ENCODE results near the gene TAF4. TPM values are rescaled to one million over a fixed set of nuclear protein-coding genes. Genes with fewer than 3 reads are reported as not detected.
A peak's percentile ranks its signal among the peaks of the same experiment; 100 is the strongest.

Gene TAF4
- total RNA-seq, 1 experiment from 2014 or later, result 19.5 TPM

DNA sequence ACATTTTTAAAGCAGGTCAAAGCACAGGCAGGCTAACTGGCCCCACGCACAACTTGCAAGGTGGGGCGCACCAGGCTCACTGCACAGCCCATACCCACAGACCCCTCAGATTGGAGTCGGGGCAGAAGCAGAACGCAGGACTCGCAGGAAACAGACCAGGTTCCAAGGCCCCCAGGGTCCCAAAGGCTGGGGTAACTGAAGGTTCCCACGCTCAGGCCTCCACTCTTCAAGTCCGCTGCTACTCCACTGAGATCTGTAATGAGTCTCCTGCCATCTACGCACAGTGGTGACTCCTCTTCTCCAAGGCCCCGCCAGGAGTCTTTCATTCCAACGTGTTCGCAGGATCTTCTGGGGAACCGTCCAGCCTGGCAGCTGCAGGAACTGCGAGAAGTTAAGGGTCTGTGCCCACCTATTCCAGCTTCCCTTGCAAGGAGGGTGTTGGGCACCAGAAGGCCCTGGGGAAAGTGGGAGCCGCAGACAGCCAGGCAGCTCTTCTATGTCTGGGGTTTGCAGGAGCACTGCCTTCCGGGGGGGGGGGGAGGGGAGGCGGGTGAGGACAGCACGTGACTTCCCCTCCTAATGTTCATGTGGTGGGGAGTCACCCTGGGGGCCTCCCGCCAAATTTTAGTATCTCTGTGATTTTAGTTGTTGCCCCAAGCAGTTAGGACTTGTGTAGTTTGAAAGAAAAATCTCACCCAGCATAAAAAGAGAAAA, 2.0 kb upstream of the TAF4 start:
- Histone ChIP-seq H3K9me3 (ENCODE audit: low read length) (no peaks in the 10 kb centered on the region), H3K79me2 (ENCODE audit: low read length) (peaks cover 17% of the 10 kb centered on the region), H2AFZ (ENCODE audit: low read length) (no peak overlapping the region), H3K27me3 (ENCODE audit: low read length) (0 out of 2 replicates have a peak, but pooled peaks cover 3% of the 10 kb centered on the region), H3K4me2 (ENCODE audit: low read depth, low read length, poor library complexity, severe bottlenecking) (no peak overlapping the region), H3K4me1 (ENCODE audit: low read length) (peaks cover 31% of the 10 kb centered on the region), H3K9ac (ENCODE audit: low read length) (no peak overlapping the region), H3K27ac (ENCODE audit: low read length) (no peak overlapping the region), H3K9me2 (replicated peaks; ENCODE audit: insufficient read depth, low read length) (no peaks in the 10 kb centered on the region), H3K36me3 (ENCODE audit: insufficient read depth, low read length) (no peaks in the 10 kb centered on the region), H4K20me1 (ENCODE audit: insufficient read depth, low read depth, low read length) (peaks cover 15% of the 10 kb centered on the region; the same call in 1 of the 2 replicates), H3K4me3 (ENCODE audit: low read length) (no peak overlapping the region)
- no peak for DNase-seq

DNA sequence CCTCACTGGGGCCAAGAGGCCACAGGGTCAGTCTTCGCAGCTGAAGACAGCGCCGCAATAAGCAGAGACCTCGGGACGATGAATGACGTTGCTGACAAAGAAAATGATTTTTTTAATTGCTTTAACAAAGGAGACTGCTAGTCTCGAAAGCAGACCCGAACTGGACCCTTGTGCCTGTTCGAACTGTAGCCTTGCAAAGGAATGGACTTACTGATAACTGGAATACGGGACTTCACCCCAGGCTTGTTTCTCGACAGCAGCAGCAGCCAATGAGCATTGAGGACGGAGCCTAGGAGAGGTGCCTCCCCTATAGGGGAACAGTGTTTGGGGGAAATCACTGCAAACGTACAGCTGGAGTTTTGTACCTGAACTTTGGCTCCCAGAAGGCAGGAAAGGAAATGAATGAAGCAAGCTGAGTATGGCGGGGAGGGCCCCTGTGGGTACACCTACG, 1.3 kb upstream of the TAF4 start:
- H3K9me2 ChIP-seq (replicated peaks; ENCODE audit: insufficient read depth, low read length), result no peaks in the 10 kb centered on the region
- H3K27ac ChIP-seq (ENCODE audit: low read length), result no peak overlapping the region
- H3K9ac ChIP-seq (ENCODE audit: low read length), result peak overlapping the region; percentile 76
- H3K4me2 ChIP-seq (ENCODE audit: low read depth, low read length, poor library complexity, severe bottlenecking), result peak overlapping the region; percentile 99
- H3K36me3 ChIP-seq (ENCODE audit: insufficient read depth, low read length), result no peaks in the 10 kb centered on the region
- peaks cover 38% of the 10 kb centered on the region for H3K4me1 ChIP-seq (ENCODE audit: low read length)
- peak overlapping the region; percentile 77 for H3K4me3 ChIP-seq (ENCODE audit: low read length)
- no peak for DNase-seq
- no peak overlapping the region for H2AFZ ChIP-seq (ENCODE audit: low read length)
- 0 out of 2 replicates have a peak, but pooled peaks cover 3% of the 10 kb centered on the region for H3K27me3 ChIP-seq (ENCODE audit: low read length)
- peaks cover 20% of the 10 kb centered on the region; the same call in 1 of the 2 replicates for H4K20me1 ChIP-seq (ENCODE audit: insufficient read depth, low read depth, low read length)
- H3K9me3 ChIP-seq (ENCODE audit: low read length), result no peaks in the 10 kb centered on the region
- peaks cover 24% of the 10 kb centered on the region for H3K79me2 ChIP-seq (ENCODE audit: low read length)

DNA sequence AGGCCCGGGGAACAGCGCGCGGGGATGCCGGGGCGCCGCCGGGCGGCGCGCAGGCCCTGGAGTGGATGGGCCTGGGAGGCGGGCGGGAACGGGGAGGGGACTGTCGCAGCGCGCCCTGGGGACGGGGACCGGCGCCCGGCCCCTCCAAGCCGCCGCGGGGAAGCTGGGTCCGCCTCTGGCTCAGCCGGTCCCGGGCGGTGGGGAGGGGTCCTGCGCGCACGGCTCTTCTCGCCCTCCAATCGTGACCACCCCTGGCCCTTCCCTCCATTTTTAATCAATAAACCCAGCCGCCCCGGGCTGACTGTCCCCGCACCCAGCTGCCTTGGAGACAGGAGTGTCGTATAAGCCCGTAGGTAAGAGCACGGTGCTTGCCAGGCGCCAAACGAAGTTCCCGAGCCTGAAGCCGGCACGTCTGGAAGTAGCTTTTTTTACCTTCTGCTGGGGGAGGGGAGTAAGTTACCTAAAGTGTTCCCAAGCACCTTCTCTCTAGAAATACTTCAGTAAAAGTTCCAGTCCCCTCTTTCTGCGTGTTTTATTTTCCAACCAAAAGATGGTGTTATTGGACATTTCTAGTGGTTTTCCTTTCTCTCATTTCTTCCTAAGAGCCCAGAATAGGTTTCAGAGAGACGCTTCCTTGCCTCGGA, 780 bp upstream of the TAF4 start:
- H3K9ac ChIP-seq (ENCODE audit: low read length), result peak overlapping the region; percentile 76
- no peak overlapping the region for H3K27ac ChIP-seq (ENCODE audit: low read length)
- H3K4me1 ChIP-seq (ENCODE audit: low read length), result peaks cover 40% of the 10 kb centered on the region
- H3K9me3 ChIP-seq (ENCODE audit: low read length), result no peaks in the 10 kb centered on the region
- DNase-seq, result peak; percentile 72
- H2AFZ ChIP-seq (ENCODE audit: low read length), result peak overlapping the region; percentile 69
- peak overlapping the region; percentile 99 for H3K4me2 ChIP-seq (ENCODE audit: low read depth, low read length, poor library complexity, severe bottlenecking)
- peaks cover 29% of the 10 kb centered on the region for H3K79me2 ChIP-seq (ENCODE audit: low read length)
- peaks cover 20% of the 10 kb centered on the region; the same call in 1 of the 2 replicates for H4K20me1 ChIP-seq (ENCODE audit: insufficient read depth, low read depth, low read length)
- no peaks in the 10 kb centered on the region for H3K9me2 ChIP-seq (replicated peaks; ENCODE audit: insufficient read depth, low read length)
- 0 out of 2 replicates have a peak, but pooled peaks cover 3% of the 10 kb centered on the region for H3K27me3 ChIP-seq (ENCODE audit: low read length)
- H3K4me3 ChIP-seq (ENCODE audit: low read length), result peak overlapping the region; percentile 77
- no peaks in the 10 kb centered on the region for H3K36me3 ChIP-seq (ENCODE audit: insufficient read depth, low read length)

DNA sequence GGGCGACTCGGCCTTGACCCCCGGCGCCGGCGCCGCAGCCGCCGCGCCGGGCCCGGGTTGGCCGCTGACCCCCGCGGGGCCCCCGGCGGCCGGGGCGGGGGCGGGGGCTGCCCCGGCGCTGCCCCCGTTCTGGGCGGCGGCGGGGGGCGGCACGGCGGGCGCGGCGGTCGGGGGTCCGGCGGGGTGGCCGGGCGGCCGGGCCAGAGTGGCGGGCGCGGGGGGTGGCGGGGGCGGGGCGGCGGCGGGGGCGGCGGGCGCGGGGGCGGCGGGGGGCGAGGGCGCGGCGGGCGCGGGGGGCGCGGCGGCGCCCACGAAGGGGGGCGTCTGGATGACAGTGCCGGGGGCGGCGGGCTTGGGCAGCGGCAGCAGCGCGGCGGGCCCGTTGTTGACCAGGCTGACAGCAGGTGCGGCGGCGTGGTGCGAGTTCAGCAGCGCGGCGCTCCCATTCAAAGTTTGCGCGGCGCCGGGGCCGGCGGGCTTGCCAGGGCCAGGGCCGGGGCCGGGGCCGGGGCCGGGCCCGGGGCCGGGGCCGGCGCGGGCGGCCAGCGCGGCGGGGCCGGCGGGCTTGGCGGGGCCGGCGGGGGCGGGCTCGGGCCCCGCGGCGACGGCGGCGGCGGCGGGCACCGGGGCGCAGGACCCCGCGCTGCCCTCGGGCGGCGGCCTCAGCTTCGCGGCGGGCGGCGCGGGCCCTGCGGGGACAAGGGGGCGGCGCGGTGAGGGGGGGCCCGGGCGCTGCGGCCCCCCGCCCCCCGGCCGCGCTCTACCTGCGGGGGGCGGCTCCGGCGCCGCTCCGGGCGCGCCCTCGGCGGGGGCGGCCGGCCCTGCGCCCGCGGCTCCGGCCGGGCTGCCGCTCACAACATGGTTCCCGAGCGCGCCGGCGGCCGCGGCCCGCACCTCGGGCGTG, 659 bp downstream of the TAF4 start:
- peak overlapping the region; percentile 69; the same call in 1 of the 2 replicates for H3K4me3 ChIP-seq (ENCODE audit: low read length)
- no peak overlapping the region for H3K4me2 ChIP-seq (ENCODE audit: low read depth, low read length, poor library complexity, severe bottlenecking)
- H2AFZ ChIP-seq (ENCODE audit: low read length), result no peak overlapping the region
- H3K27me3 ChIP-seq (ENCODE audit: low read length), result 0 out of 2 replicates have a peak, but pooled peaks cover 3% of the 10 kb centered on the region
- no peaks in the 10 kb centered on the region for H3K9me3 ChIP-seq (ENCODE audit: low read length)
- peaks cover 40% of the 10 kb centered on the region for H3K4me1 ChIP-seq (ENCODE audit: low read length)
- H4K20me1 ChIP-seq (ENCODE audit: insufficient read depth, low read depth, low read length), result peaks cover 32% of the 10 kb centered on the region; the same call in 1 of the 2 replicates
- H3K27ac ChIP-seq (ENCODE audit: low read length), result no peak overlapping the region
- peak overlapping the region; percentile 81 for H3K9ac ChIP-seq (ENCODE audit: low read length)
- peak; percentile 65 for DNase-seq
- H3K36me3 ChIP-seq (ENCODE audit: insufficient read depth, low read length), result no peaks in the 10 kb centered on the region
- H3K79me2 ChIP-seq (ENCODE audit: low read length), result peaks cover 44% of the 10 kb centered on the region
- H3K9me2 ChIP-seq (replicated peaks; ENCODE audit: insufficient read depth, low read length), result no peaks in the 10 kb centered on the region

DNA sequence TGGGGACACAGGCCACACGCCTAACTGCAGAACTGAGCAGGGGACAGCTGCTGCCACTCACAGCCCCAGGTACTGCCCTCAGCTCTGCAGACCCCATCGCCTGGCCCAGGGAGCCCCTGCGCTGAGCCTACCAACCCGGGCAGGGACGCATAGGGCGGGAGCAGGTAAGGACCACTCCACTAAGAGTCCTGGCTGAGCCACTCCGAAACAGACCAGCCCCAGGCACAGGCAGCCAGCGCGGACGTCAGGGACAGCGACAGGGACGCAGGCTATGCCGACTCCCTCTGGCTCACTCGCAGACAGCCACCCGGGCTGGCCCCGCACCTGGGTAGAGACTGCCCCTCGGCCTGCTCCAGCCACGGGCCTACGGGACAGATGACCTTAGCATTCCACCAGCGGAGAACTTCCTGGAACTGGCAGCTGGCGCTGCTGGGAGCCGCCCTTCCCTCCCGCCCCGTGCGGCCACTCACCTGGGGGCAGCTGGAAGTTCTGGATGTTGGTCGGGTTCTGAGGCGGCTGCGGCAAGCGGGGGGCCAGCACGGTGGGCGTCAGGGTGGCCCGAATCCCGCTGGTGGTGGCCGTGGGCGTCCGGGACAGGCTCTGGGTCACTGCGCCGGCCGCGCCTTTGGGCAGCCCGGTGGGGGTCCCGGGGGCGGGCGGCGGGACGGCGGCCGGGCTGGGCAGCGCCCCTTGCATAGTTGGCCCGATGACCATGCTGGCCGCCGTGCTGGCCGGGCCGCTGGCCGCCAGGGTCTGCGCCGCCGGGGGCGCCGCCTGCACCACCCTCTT, 1.5 kb downstream of the TAF4 start:
- Histone ChIP-seq H2AFZ (ENCODE audit: low read length) (no peak overlapping the region), H3K9me2 (replicated peaks; ENCODE audit: insufficient read depth, low read length) (no peaks in the 10 kb centered on the region), H4K20me1 (ENCODE audit: insufficient read depth, low read depth, low read length) (peaks cover 39% of the 10 kb centered on the region), H3K4me1 (ENCODE audit: low read length) (peaks cover 40% of the 10 kb centered on the region), H3K4me3 (ENCODE audit: low read length) (peak overlapping the region; percentile 37; the same call in 1 of the 2 replicates), H3K4me2 (ENCODE audit: low read depth, low read length, poor library complexity, severe bottlenecking) (peak overlapping the region; percentile 46), H3K27ac (ENCODE audit: low read length) (no peak overlapping the region), H3K27me3 (ENCODE audit: low read length) (0 out of 2 replicates have a peak, but pooled peaks cover 3% of the 10 kb centered on the region), H3K79me2 (ENCODE audit: low read length) (peaks cover 52% of the 10 kb centered on the region), H3K9me3 (ENCODE audit: low read length) (no peaks in the 10 kb centered on the region), H3K9ac (ENCODE audit: low read length) (peak overlapping the region; percentile 36; the same call in 1 of the 2 replicates), H3K36me3 (ENCODE audit: insufficient read depth, low read length) (no peaks in the 10 kb centered on the region; the same call in 1 of the 2 replicates)
- no peak for DNase-seq

DNA sequence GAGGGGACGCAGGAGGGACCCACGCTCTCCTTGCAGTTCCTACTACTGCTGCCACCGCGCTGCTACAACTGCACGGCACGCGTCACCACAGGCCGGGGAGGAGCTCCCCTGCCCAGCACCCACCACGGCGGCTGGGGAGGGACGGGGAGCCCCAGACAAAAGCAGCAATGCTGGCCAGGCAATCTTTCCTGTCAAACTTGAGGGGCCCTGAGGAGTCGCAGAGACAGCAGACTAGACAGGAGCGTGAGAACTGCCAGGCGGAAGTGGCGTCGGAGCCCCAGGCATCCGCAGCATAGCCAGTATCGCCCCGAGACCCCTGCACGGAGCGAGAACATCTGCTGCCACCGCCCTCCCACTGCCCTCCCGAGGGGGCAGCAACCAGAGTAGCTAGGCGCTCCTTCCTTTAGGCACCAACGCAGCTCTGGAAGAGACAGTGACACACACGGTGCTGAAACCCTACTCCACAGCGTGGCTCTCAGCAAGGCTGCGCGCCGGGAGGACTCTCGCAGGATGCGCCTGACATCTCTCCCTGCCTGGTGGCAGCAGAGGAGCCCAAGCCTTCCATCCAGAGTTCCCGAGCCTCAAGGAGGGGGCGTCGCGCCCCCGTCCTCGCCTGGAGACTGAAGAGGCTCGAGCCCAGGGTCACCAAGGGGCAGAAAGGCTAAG, 2.2 kb downstream of the TAF4 start:
- Histone ChIP-seq H3K9ac (ENCODE audit: low read length) (peak overlapping the region; percentile 36; the same call in 1 of the 2 replicates), H3K9me2 (replicated peaks; ENCODE audit: insufficient read depth, low read length) (no peaks in the 10 kb centered on the region), H3K4me1 (ENCODE audit: low read length) (peaks cover 40% of the 10 kb centered on the region), H3K4me2 (ENCODE audit: low read depth, low read length, poor library complexity, severe bottlenecking) (peak overlapping the region; percentile 46), H3K27me3 (ENCODE audit: low read length) (0 out of 2 replicates have a peak, but pooled peaks cover 3% of the 10 kb centered on the region), H3K36me3 (ENCODE audit: insufficient read depth, low read length) (no peaks in the 10 kb centered on the region; the same call in 1 of the 2 replicates), H2AFZ (ENCODE audit: low read length) (no peak overlapping the region), H3K9me3 (ENCODE audit: low read length) (no peaks in the 10 kb centered on the region), H3K27ac (ENCODE audit: low read length) (no peak overlapping the region), H3K4me3 (ENCODE audit: low read length) (peak overlapping the region; percentile 37; the same call in 1 of the 2 replicates), H3K79me2 (ENCODE audit: low read length) (peaks cover 56% of the 10 kb centered on the region), H4K20me1 (ENCODE audit: insufficient read depth, low read depth, low read length) (peaks cover 42% of the 10 kb centered on the region)
- DNase-seq, result no peak
